Measurements from ENCODE around the gene LCNL1. TPM values are rescaled to one million over a fixed set of nuclear protein-coding genes. Genes with fewer than 3 reads are reported as not detected.

The LCNL1 gene
- total and polyA plus RNA-seq, 4 donors = 0.01 to 0.08 TPM; not detected in 2

DNA sequence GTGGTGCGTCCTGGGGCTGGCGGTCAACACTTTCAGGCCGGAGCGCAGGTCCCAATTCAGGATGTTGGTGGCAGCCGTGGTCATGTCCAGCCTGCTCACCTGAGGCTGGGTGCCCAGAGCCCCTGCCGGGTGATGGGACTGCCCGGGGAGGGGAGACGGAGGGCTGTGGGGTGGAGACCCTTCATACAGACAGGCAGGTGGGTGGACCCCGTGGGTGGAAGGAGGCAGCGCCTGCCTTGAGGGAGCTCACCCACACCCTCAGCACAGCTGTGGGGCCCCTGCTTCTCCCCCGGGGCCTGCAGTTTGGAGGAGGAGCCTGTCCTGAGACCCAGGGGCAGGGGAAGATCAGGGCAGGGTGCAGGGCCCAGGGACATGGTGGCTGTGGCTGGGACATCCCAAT is 12.4 kb upstream of the LCNL1 start:
- no peaks in the 10 kb centered on the region for H3K27me3 ChIP-seq (ENCODE audit: control insufficient read depth in 4 of 4, insufficient read depth in 4 of 4, low read length in 3 of 4)
- WGBS = 95% methylated on average over 11 of the region's 11 CpGs
- TF ChIP-seq NR2F2 (IDR thresholded peaks at IDR 0.05) (no peak), EGR1 (IDR thresholded peaks at IDR 0.05; ENCODE audit: low read depth in 2 of 2) (no peak), FOXA1 (IDR thresholded peaks at IDR 0.05) (no peak), MAX (IDR thresholded peaks at IDR 0.05) (no peak), FOXA2 (IDR thresholded peaks at IDR 0.05) (no peak), ZBTB33 (IDR thresholded peaks at IDR 0.05) (no peak), SP1 (IDR thresholded peaks at IDR 0.05) (no peak), GABPA (IDR thresholded peaks at IDR 0.05 in 1 of 2, conservative IDR thresholded peaks at IDR 0.05 in 1 of 2) (no peak), RXRA (IDR thresholded peaks at IDR 0.05) (no peak), TAF1 (conservative IDR thresholded peaks at IDR 0.05) (no peak), HNF4G (IDR thresholded peaks at IDR 0.05) (no peak), JUND (IDR thresholded peaks at IDR 0.05) (no peak), YY1 (IDR thresholded peaks at IDR 0.05) (no peak), RAD21 (IDR thresholded peaks at IDR 0.05) (no peak), HNF4A (conservative IDR thresholded peaks at IDR 0.05) (no peak)
- TF ChIP-seq, protein P1, sequence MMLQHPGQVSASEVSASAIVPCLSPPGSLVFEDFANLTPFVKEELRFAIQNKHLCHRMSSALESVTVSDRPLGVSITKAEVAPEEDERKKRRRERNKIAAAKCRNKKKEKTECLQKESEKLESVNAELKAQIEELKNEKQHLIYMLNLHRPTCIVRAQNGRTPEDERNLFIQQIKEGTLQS (IDR thresholded peaks at IDR 0.05) = no peak
- TF ChIP-seq, protein P2, sequence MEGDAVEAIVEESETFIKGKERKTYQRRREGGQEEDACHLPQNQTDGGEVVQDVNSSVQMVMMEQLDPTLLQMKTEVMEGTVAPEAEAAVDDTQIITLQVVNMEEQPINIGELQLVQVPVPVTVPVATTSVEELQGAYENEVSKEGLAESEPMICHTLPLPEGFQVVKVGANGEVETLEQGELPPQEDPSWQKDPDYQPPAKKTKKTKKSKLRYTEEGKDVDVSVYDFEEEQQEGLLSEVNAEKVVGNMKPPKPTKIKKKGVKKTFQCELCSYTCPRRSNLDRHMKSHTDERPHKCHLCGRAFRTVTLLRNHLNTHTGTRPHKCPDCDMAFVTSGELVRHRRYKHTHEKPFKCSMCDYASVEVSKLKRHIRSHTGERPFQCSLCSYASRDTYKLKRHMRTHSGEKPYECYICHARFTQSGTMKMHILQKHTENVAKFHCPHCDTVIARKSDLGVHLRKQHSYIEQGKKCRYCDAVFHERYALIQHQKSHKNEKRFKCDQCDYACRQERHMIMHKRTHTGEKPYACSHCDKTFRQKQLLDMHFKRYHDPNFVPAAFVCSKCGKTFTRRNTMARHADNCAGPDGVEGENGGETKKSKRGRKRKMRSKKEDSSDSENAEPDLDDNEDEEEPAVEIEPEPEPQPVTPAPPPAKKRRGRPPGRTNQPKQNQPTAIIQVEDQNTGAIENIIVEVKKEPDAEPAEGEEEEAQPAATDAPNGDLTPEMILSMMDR (IDR thresholded peaks at IDR 0.05; ENCODE audit: low read depth, low read length, missing input control) = no peak
- TF ChIP-seq, protein P3, sequence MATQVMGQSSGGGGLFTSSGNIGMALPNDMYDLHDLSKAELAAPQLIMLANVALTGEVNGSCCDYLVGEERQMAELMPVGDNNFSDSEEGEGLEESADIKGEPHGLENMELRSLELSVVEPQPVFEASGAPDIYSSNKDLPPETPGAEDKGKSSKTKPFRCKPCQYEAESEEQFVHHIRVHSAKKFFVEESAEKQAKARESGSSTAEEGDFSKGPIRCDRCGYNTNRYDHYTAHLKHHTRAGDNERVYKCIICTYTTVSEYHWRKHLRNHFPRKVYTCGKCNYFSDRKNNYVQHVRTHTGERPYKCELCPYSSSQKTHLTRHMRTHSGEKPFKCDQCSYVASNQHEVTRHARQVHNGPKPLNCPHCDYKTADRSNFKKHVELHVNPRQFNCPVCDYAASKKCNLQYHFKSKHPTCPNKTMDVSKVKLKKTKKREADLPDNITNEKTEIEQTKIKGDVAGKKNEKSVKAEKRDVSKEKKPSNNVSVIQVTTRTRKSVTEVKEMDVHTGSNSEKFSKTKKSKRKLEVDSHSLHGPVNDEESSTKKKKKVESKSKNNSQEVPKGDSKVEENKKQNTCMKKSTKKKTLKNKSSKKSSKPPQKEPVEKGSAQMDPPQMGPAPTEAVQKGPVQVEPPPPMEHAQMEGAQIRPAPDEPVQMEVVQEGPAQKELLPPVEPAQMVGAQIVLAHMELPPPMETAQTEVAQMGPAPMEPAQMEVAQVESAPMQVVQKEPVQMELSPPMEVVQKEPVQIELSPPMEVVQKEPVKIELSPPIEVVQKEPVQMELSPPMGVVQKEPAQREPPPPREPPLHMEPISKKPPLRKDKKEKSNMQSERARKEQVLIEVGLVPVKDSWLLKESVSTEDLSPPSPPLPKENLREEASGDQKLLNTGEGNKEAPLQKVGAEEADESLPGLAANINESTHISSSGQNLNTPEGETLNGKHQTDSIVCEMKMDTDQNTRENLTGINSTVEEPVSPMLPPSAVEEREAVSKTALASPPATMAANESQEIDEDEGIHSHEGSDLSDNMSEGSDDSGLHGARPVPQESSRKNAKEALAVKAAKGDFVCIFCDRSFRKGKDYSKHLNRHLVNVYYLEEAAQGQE (IDR thresholded peaks at IDR 0.05) = no peak
- H3K4me1 ChIP-seq (ENCODE audit: control insufficient read depth in 4 of 4, insufficient read depth in 4 of 4, low read length in 3 of 4) = peaks cover 0 to 2% (median 0%) of the 10 kb centered on the region in 4 donors
- H3K36me3 ChIP-seq (ENCODE audit: control insufficient read depth in 4 of 4, insufficient read depth in 3 of 4, low read depth in 1 of 4, low read length in 3 of 4) = no peaks in the 10 kb centered on the region
- H3K9ac ChIP-seq (ENCODE audit: low read depth in 1 of 2, low read length in 2 of 2) = no peak overlapping the region
- no peak overlapping the region for H3K27ac ChIP-seq (ENCODE audit: low read depth in 1 of 2, low read length in 2 of 2)
- no peaks in the 10 kb centered on the region for H3K9me3 ChIP-seq (ENCODE audit: control insufficient read depth in 4 of 4, low read length in 3 of 4)
- no peak for DNase-seq (ENCODE audit: low spot score)
- H3K4me3 ChIP-seq (ENCODE audit: low read depth in 1 of 3, low read length in 3 of 3) = no peak overlapping the region
